Naive B cell (primary cell): ENCODE results near the gene RAB7B. TPM values are rescaled to one million over a fixed set of nuclear protein-coding genes. Genes with fewer than 3 reads are reported as not detected.
"Not testable (repeated sequence)": the region's sequence is repeated elsewhere in the genome, so short reads cannot be mapped to it uniquely, and the experiment has no call there.

Experiments
- ATAC-seq, 2 donors: fragments of 150-1000 bp; cut with Tn5 transposase; 2 replicates each; pipeline ENCODE4 v1.10.0; 2021; ENCODE audit warnings: low read depth in 2 of 2, mild to moderate bottlenecking in 2 of 2, moderate library complexity in 2 of 2
- DNase-seq: peaks from one replicate; pipeline ENCODE4 v3.0.0; 2022
- H3K27ac Mint-ChIP-seq, 6 donors: one replicate each; pipeline ENCODE4 v1.8.0; 2020 to 2022; ENCODE audit warnings: mild to moderate bottlenecking in 6 of 6, mixed read lengths in 6 of 6, moderate library complexity in 5 of 6, inconsistent platforms in 2 of 6
- H3K27me3 Mint-ChIP-seq, 3 donors: one replicate each; pipeline ENCODE4 v1.8.0; 2021 to 2022; ENCODE audit warnings: mixed read lengths in 3 of 3, mild to moderate bottlenecking in 1 of 3
- H3K36me3 Mint-ChIP-seq, 2 donors: one replicate each; pipeline ENCODE4 v1.8.0; 2020 to 2022; ENCODE audit warnings: mixed read lengths in 2 of 2, inconsistent platforms in 1 of 2, mild to moderate bottlenecking in 1 of 2
- H3K4me1 Mint-ChIP-seq, 3 donors: one replicate each; pipeline ENCODE4 v1.8.0; 2020 to 2022; ENCODE audit warnings: mixed read lengths in 3 of 3, inconsistent platforms in 1 of 3, mild to moderate bottlenecking in 1 of 3, moderate library complexity in 1 of 3
- H3K4me3 Mint-ChIP-seq, 8 donors: one replicate each; pipeline ENCODE4 v1.8.0; 2020 to 2022; ENCODE audit warnings: mild to moderate bottlenecking in 8 of 8, mixed read lengths in 8 of 8, moderate library complexity in 8 of 8, inconsistent platforms in 2 of 8
- H3K9me3 Mint-ChIP-seq, 7 donors: one replicate each; pipeline ENCODE4 v1.8.0; 2020 to 2022; ENCODE audit warnings: mixed read lengths in 7 of 7, mild to moderate bottlenecking in 5 of 7, inconsistent platforms in 2 of 7, moderate library complexity in 1 of 7
- polyA plus RNA-seq, 6 donors: library from polyadenylated mRNA; unstranded; fragments of 300-500 nt; fragmentation: Illumina TruSeq; gene quantifications; one replicate each; pipeline ENCODE4 v1.2.3, GENCODE V29; 2021; ENCODE audit warnings: low read depth in 6 of 6

The RAB7B gene
- not detected for polyA plus RNA-seq

- DNase-seq (no peak), ATAC-seq (no peak)
- peaks cover 8 to 10% (median 8%) of the 10 kb centered on the region in 3 donors for H3K4me1 Mint-ChIP-seq
- H3K4me3 Mint-ChIP-seq = no peak within 1 kb of the TSS
- H3K36me3 Mint-ChIP-seq = no peaks in the 10 kb centered on the region
- H3K27me3 Mint-ChIP-seq = peaks cover 5 to 10% (median 8%) of the 10 kb centered on the region in 3 donors
- no peaks in the 10 kb centered on the region for H3K9me3 Mint-ChIP-seq
- peak within 1 kb of the TSS in 2 of 6 donors; percentile 63 to 65 for H3K27ac Mint-ChIP-seq
These were observed at the start of gene RAB7B for GRCh38 chr1:206002871-206003801. Gene RAB7B, minus strand, starts transcription at chr1:206003395. Its CDS starts 9,260 bp downstream, at chr1:205994135.

GRCh38 chr1:206052231-206052865, 49.2 kb upstream of the RAB7B start:
- not testable (repeated sequence) for DNase-seq, H3K9me3 Mint-ChIP-seq, H3K27me3 Mint-ChIP-seq, H3K36me3 Mint-ChIP-seq, ATAC-seq
- H3K27ac Mint-ChIP-seq = peak overlapping the region; percentile 93 to 98 (median 96)
- H3K4me3 Mint-ChIP-seq = peak overlapping the region; percentile 10 to 83 (median 73)
- H3K4me1 Mint-ChIP-seq = peaks cover 62 to 85% (median 75%) of the 10 kb centered on the region in 3 donors

- DNase-seq (peak; percentile 94), ATAC-seq (peak; percentile 91 to 92)
- Mint-ChIP-seq H3K27me3 (no peaks in the 10 kb centered on the region), H3K4me1 (peaks cover 58 to 86% (median 70%) of the 10 kb centered on the region in 3 donors), H3K9me3 (peaks cover 0 to 2% (median 0%) of the 10 kb centered on the region in 7 donors), H3K4me3 (peak overlapping the region in 7 of 8 donors; percentile 28 to 83 (median 77)), H3K36me3 (no peaks in the 10 kb centered on the region), H3K27ac (peak overlapping the region; percentile 93 to 98 (median 96))
These were observed 47.5 kb upstream of the RAB7B start for GRCh38 chr1:206050655-206051235.

GRCh38 chr1:206049919-206050600, 46.9 kb upstream of the RAB7B start:
- H3K4me1 Mint-ChIP-seq = peaks cover 58 to 80% (median 63%) of the 10 kb centered on the region in 3 donors
- DNase-seq = no peak

GRCh38 chr1:206049293-206049692, 46.1 kb upstream of the RAB7B start:
- H3K4me1 Mint-ChIP-seq = peaks cover 58 to 78% (median 61%) of the 10 kb centered on the region in 3 donors
- no peak for DNase-seq
- ATAC-seq = peak; percentile 14 to 22
- peak overlapping the region in 1 of 8 donors; percentile 50 for H3K4me3 Mint-ChIP-seq
- peak overlapping the region; percentile 53 to 97 (median 94) for H3K27ac Mint-ChIP-seq
- no peaks in the 10 kb centered on the region for H3K27me3 Mint-ChIP-seq
- no peaks in the 10 kb centered on the region for H3K36me3 Mint-ChIP-seq
- peaks cover 0 to 2% (median 0%) of the 10 kb centered on the region in 7 donors for H3K9me3 Mint-ChIP-seq

More at GRCh38 chr1:206049919-206050600, 46.9 kb upstream of the RAB7B start:
- H3K4me3 Mint-ChIP-seq = peak overlapping the region in 6 of 8 donors; percentile 22 to 80 (median 67)
- no peak for ATAC-seq
- no peaks in the 10 kb centered on the region for H3K27me3 Mint-ChIP-seq
- peak overlapping the region; percentile 53 to 98 (median 95) for H3K27ac Mint-ChIP-seq
- H3K36me3 Mint-ChIP-seq = no peaks in the 10 kb centered on the region
- peaks cover 0 to 2% (median 0%) of the 10 kb centered on the region in 7 donors for H3K9me3 Mint-ChIP-seq

GRCh38 chr1:206048582-206048981, 45.4 kb upstream of the RAB7B start:
- no peak for ATAC-seq
- H3K27ac Mint-ChIP-seq = peak overlapping the region; percentile 87 to 97 (median 94)
- H3K4me1 Mint-ChIP-seq = peaks cover 51 to 74% (median 55%) of the 10 kb centered on the region in 3 donors

GRCh38 chr1:206047271-206047670, 44.1 kb upstream of the RAB7B start:
- Mint-ChIP-seq H3K36me3 (no peaks in the 10 kb centered on the region), H3K9me3 (no peaks in the 10 kb centered on the region), H3K4me3 (peak overlapping the region in 3 of 8 donors; percentile 15 to 37 (median 34)), H3K4me1 (peaks cover 46 to 74% (median 49%) of the 10 kb centered on the region in 3 donors), H3K27me3 (no peaks in the 10 kb centered on the region), H3K27ac (peak overlapping the region; percentile 43 to 93 (median 88))
- ATAC-seq (no peak), DNase-seq (no peak)

More at GRCh38 chr1:206048582-206048981, 45.4 kb upstream of the RAB7B start:
- peak overlapping the region in 1 of 8 donors; percentile 6 for H3K4me3 Mint-ChIP-seq
- H3K27me3 Mint-ChIP-seq = no peaks in the 10 kb centered on the region
- H3K9me3 Mint-ChIP-seq = peaks cover 0 to 2% (median 0%) of the 10 kb centered on the region in 7 donors
- no peak for DNase-seq
- H3K36me3 Mint-ChIP-seq = no peaks in the 10 kb centered on the region

- H3K4me1 Mint-ChIP-seq = peaks cover 47 to 73% (median 58%) of the 10 kb centered on the region in 3 donors
These were observed 38.4 kb upstream of the RAB7B start for GRCh38 chr1:206041640-206042039.

GRCh38 chr1:206040328-206040727, 37.1 kb upstream of the RAB7B start:
- peaks cover 58 to 83% (median 72%) of the 10 kb centered on the region in 3 donors for H3K4me1 Mint-ChIP-seq
- no peak for DNase-seq
- peak overlapping the region in 7 of 8 donors; percentile 0 to 90 (median 49) for H3K4me3 Mint-ChIP-seq

More at GRCh38 chr1:206041640-206042039, 38.4 kb upstream of the RAB7B start:
- peak; percentile 59 for DNase-seq
- peak overlapping the region; percentile 61 to 97 (median 94) for H3K27ac Mint-ChIP-seq
- peak; percentile 90 to 94 for ATAC-seq
- no peaks in the 10 kb centered on the region for H3K36me3 Mint-ChIP-seq
- H3K27me3 Mint-ChIP-seq = no peaks in the 10 kb centered on the region
- peak overlapping the region; percentile 17 to 89 (median 74) for H3K4me3 Mint-ChIP-seq
- no peaks in the 10 kb centered on the region for H3K9me3 Mint-ChIP-seq

GRCh38 chr1:206039046-206039973, 36.1 kb upstream of the RAB7B start:
- DNase-seq (no peak), ATAC-seq (no peak)
- Mint-ChIP-seq H3K4me3 (peak overlapping the region in 7 of 8 donors; percentile 47 to 90 (median 68)), H3K4me1 (peaks cover 67 to 94% (median 82%) of the 10 kb centered on the region in 3 donors), H3K9me3 (no peaks in the 10 kb centered on the region), H3K36me3 (no peaks in the 10 kb centered on the region), H3K27me3 (no peaks in the 10 kb centered on the region), H3K27ac (peak overlapping the region; percentile 81 to 98 (median 96))

More at GRCh38 chr1:206040328-206040727, 37.1 kb upstream of the RAB7B start:
- no peak for ATAC-seq
- Mint-ChIP-seq H3K9me3 (no peaks in the 10 kb centered on the region), H3K36me3 (no peaks in the 10 kb centered on the region), H3K27ac (peak overlapping the region; percentile 81 to 97 (median 96)), H3K27me3 (no peaks in the 10 kb centered on the region)

- H3K4me1 Mint-ChIP-seq = peaks cover 74 to 97% (median 92%) of the 10 kb centered on the region in 3 donors
- no peaks in the 10 kb centered on the region for H3K27me3 Mint-ChIP-seq
- DNase-seq (no peak), ATAC-seq (no peak)
- H3K9me3 Mint-ChIP-seq = no peaks in the 10 kb centered on the region
- peak overlapping the region in 6 of 8 donors; percentile 45 to 91 (median 76) for H3K4me3 Mint-ChIP-seq
- H3K36me3 Mint-ChIP-seq = no peaks in the 10 kb centered on the region
- peak overlapping the region; percentile 80 to 96 (median 84) for H3K27ac Mint-ChIP-seq
These were observed 34.4 kb upstream of the RAB7B start for GRCh38 chr1:206037581-206037980.
